Psoas muscle (tissue), 8 donors: ENCODE measurements around the gene RGS9. TPM values are rescaled to one million over a fixed set of nuclear protein-coding genes. Genes with fewer than 3 reads are reported as not detected.

Experiments
- ATAC-seq, 4 donors: fragments of 200-7000 bp; cut with Tn5 transposase; one replicate each; pipeline ENCODE4 v1.9.1; 2020; ENCODE audit warnings: moderate library complexity in 3 of 4, mild to moderate bottlenecking in 2 of 4
- DNase-seq, 2 donors: peaks; one replicate each; pipeline ENCODE4 v3.0.0-alpha.2; 2020
- H3K27ac ChIP-seq: fragments of 200-600 bp; one replicate; pipeline ENCODE4 v1.8.0; 2022
- H3K27me3 ChIP-seq, 3 donors: fragments of 200-600 bp in 1 of 3; one replicate each; pipeline versions ENCODE4 v1.6.1 to v1.8.0; 2013 to 2022; ENCODE audit warnings: low read length in 2 of 3, mild to moderate bottlenecking in 2 of 3, moderate library complexity in 1 of 3; ENCODE audit not compliant: insufficient read depth in 3 of 3
- H3K36me3 ChIP-seq, 2 donors: fragments of 200-600 bp in 1 of 2; one replicate each; pipeline versions ENCODE4 v1.6.1 to v1.8.0; 2013 to 2022; ENCODE audit warnings: low read depth in 1 of 2, mild to moderate bottlenecking in 1 of 2, moderate library complexity in 1 of 2; ENCODE audit not compliant: insufficient read depth in 1 of 2
- H3K4me1 ChIP-seq: fragments of 200-600 bp; one replicate; pipeline ENCODE4 v1.8.0; 2022
- H3K4me3 ChIP-seq: fragments of 200-600 bp; one replicate; pipeline ENCODE4 v1.8.0; 2022; ENCODE audit warnings: mild to moderate bottlenecking
- H3K9me3 ChIP-seq: fragments of 200-600 bp; one replicate; pipeline ENCODE4 v1.8.0; 2022
- WGBS, 3 donors: extraction: QIAGEN DNeasy Blood & Tissue Kit; methylation state at CpG; one replicate each; pipeline versions ENCODE4 v1.1.6 to v1.1.7; 2013; 5-methylcytosine and 5-hydroxymethylcytosine counted together
- intact Hi-C, 2 donors: fragments of 100-400 bp; cut with DNase I; formaldehyde crosslinking; loops; one replicate each; pipeline versions ENCODE4 v1.11.0 to v1.14.2; 2022
- polyA plus RNA-seq, 3 donors: library from polyadenylated mRNA; stranded (reverse); fragments of 200-250 nt; gene quantifications; one replicate each; pipeline ENCODE4 v1.2.3, GENCODE V29; 2013
- total RNA-seq, 4 donors: library from RNA; stranded (reverse); fragmentation: NEBNext Ultra II Directional in 2 of 4; extraction: Animal tissue kit (Norgen Biotek cat#: 25700) in 2 of 4; gene quantifications; one replicate each; pipeline versions ENCODE4 v1.2.1 to v1.2.4, GENCODE V29; 2021 to 2023
- TF ChIP-seq, protein P1 (sequence below): fragments of 200-600 bp; IDR thresholded peaks from one replicate; pipeline ENCODE4 v1.8.0; 2022; ENCODE audit warnings: antibody characterized with exemption
- donor health status: healthy with polysubstance abuse.
- donor health status: DM: no; HTN: no; CAD: no; lungs with moderate emphysema.
- donor health status: Bipolar disorder and iron deficiency.
- donor health status: healthy.
- donor health status: DM: yes; HTN: yes; CAD: no.
- donor health status: DM: no; HTN: no; CAD: no.
- donor health status: DM: no; HTN: no; CAD: no.
- donor health status: DM: yes; HTN: yes; CAD: no.

RGS9 gene
- total and polyA plus RNA-seq, 7 donors: 0.33 to 4.8 (median 2.1) TPM

DNA sequence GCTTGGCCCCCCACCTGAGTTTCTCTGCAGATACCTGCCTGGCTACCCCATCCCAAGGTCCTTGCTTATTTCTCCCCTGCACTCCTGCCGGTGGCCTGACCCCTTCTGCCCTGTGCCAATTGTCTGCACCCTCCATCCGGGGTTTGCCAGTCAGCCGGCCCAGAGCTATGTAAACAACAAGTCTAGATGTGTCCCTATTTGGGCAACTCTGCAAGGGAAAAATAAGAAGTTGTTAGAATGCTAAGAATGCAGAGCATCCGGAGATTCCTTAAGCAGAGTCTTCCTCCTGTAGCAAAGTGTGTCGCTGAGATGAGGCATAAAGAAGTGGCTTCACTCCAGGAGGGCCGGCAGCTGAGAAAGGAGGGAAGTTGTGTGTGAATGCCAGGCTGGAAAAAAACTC, 46.6 kb downstream of the RGS9 start:
- H3K9me3 ChIP-seq: no peaks in the 10 kb centered on the region
- H3K4me1 ChIP-seq: no peaks in the 10 kb centered on the region
- ATAC-seq (no peak), DNase-seq (no peak)
- H3K36me3 ChIP-seq: no peaks in the 10 kb centered on the region
- H3K4me3 ChIP-seq: no peak overlapping the region
- intact Hi-C loops: no loop called here
- H3K27me3 ChIP-seq: peaks cover 2 to 5% (median 3%) of the 10 kb centered on the region in 3 donors
- TF ChIP-seq, protein P1, sequence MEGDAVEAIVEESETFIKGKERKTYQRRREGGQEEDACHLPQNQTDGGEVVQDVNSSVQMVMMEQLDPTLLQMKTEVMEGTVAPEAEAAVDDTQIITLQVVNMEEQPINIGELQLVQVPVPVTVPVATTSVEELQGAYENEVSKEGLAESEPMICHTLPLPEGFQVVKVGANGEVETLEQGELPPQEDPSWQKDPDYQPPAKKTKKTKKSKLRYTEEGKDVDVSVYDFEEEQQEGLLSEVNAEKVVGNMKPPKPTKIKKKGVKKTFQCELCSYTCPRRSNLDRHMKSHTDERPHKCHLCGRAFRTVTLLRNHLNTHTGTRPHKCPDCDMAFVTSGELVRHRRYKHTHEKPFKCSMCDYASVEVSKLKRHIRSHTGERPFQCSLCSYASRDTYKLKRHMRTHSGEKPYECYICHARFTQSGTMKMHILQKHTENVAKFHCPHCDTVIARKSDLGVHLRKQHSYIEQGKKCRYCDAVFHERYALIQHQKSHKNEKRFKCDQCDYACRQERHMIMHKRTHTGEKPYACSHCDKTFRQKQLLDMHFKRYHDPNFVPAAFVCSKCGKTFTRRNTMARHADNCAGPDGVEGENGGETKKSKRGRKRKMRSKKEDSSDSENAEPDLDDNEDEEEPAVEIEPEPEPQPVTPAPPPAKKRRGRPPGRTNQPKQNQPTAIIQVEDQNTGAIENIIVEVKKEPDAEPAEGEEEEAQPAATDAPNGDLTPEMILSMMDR: no peak
- 18 to 28% (median 22%) methylated on average over 6 of the region's 6 CpGs for WGBS, 3 donors
- H3K27ac ChIP-seq: no peak overlapping the region

DNA sequence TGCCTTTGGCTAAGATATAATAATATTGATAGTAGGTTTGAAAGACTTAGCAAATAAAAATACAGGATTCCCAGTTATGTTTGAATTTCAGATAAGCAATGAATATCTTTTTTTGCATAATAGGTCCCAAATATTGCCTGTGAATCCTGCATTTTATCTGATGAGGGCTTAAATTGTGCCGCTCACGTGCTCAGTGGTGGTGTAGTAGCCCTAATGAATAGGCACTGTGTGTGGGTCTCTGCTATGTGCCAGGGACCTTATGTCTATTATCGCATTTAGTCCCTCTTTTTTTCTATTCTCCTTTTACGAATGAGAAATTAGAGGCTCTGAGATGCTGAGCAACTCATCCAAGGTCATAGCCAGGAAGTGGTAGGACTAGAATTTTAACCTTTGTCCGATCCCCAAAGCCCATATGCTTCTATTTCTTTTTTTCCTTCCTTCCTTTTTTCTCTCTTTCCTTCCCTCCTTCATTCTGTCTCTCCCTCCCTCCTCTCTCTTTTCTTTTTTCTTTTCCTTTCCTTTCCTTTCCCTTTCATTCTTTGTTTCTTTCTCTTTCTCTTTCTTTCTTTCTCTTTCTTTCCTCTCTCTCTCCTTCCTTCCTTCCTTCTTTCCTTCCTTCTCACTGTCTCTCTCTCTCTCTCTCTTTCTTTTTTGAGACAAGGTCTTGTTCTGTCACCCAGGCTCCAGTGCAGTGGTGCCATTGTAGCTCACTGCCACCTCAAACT, 47.2 kb downstream of the RGS9 start:
- no peaks in the 10 kb centered on the region for H3K36me3 ChIP-seq
- H3K27me3 ChIP-seq: peaks cover 2 to 5% (median 3%) of the 10 kb centered on the region in 3 donors
- H3K4me3 ChIP-seq: no peak overlapping the region
- TF ChIP-seq, protein P1: no peak
- H3K9me3 ChIP-seq: no peaks in the 10 kb centered on the region
- WGBS, 3 donors: 55 to 78% (median 59%) methylated on average over 5 of the region's 5 CpGs
- H3K4me1 ChIP-seq: no peaks in the 10 kb centered on the region
- no peak overlapping the region for H3K27ac ChIP-seq
- intact Hi-C loops: no loop called here
- DNase-seq (no peak), ATAC-seq (no peak)

DNA sequence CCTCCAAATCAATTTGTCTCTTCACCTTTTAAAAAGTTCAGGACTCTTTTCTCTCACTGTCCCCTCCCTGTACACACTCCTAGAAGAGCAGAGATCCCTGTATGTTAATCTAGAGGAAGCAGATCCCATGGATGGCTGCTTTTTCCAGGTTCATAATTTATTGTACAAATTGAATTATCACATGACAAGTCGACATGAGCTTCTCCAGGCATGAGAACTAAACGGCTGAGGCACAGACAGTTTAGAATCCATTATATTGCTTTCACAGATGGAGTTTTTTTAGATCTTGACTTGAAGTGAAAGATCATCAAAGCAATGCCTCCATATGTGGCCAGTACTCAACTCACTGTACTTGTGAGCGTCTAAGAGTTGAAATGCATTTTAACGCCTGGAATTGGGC, 47.9 kb downstream of the RGS9 start:
- H3K27ac ChIP-seq: no peak overlapping the region
- 56 to 59% (median 57%) methylated on average over 4 of the region's 4 CpGs for WGBS, 3 donors

DNA sequence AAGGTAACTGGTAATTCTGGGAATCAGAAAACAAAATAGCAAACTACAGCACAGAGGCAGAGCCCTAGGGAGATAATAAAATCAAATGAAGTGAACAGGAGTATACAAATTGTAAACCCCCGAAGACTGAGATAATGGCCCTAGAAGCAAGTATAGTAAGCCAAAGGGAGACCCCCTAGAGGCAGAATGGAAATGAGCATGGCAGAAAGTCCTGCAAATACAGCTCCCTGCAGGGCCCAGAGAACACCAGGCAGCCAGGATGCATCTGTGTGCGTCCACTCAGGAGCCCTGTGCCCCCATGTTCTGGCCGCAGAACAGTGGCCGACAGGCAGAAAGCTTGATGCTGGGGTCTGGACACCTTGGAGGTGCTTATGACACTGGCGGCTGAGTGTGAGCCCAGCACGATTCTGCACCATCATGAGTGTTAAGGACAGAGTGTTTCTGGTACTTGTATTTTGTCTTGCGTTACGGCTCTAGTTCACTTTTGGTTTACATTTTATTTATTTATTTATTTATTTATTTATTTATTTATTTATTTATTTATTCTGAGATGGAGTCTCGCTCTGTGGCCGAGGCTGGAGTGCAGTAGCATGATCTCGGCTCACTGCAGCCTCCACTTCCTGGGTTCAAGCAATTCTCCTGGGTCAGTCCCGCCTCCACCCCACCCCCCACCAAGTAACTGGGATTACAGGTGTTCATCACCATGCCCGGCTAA, 48.7 kb downstream of the RGS9 start:
- DNase-seq (no peak), ATAC-seq (no peak)
- Histone ChIP-seq H3K27ac (no peak overlapping the region), H3K36me3 (no peaks in the 10 kb centered on the region), H3K9me3 (no peaks in the 10 kb centered on the region), H3K4me1 (no peaks in the 10 kb centered on the region), H3K27me3 (peaks cover 3 to 5% (median 3%) of the 10 kb centered on the region in 3 donors), H3K4me3 (no peak overlapping the region)
- WGBS, 3 donors: 78 to 86% (median 83%) methylated on average over 13 of the region's 13 CpGs
- TF ChIP-seq, protein P1: no peak
- intact Hi-C loops: no loop called here

More for the DNA sequence above, 47.9 kb downstream of the RGS9 start:
- Histone ChIP-seq H3K36me3 (no peaks in the 10 kb centered on the region), H3K4me1 (no peaks in the 10 kb centered on the region), H3K9me3 (no peaks in the 10 kb centered on the region), H3K27me3 (peaks cover 3 to 5% (median 3%) of the 10 kb centered on the region in 3 donors), H3K4me3 (no peak overlapping the region)
- TF ChIP-seq, protein P1: no peak
- intact Hi-C loops: no loop called here
- DNase-seq (no peak), ATAC-seq (no peak)
